Brain microvascular endothelial cell (primary cell): ENCODE results near the gene GNB1L.

ENCODE experiments used
- DNase-seq: peaks from one replicate; pipeline ENCODE4 v3.0.0-alpha.2; 2020
- H3K27ac ChIP-seq: fragments of 250-450 bp; sonication (Bioruptor Pico); 2 replicates; pipeline ENCODE4 v1.5.1; 2020; ENCODE audit warnings: mild to moderate bottlenecking, moderate library complexity
- H3K27me3 ChIP-seq: fragments of 250-450 bp; sonication (Bioruptor Pico); replicated peaks from 2 replicates; pipeline ENCODE4 v1.5.1; 2020; ENCODE audit warnings: mild to moderate bottlenecking
- H3K36me3 ChIP-seq: fragments of 250-450 bp; sonication (Bioruptor Pico); replicated peaks from 2 replicates; pipeline ENCODE4 v1.5.1; 2020; ENCODE audit warnings: mild to moderate bottlenecking
- H3K4me3 ChIP-seq: 2 replicates; pipeline ENCODE4 v1.5.1; 2011; ENCODE audit warnings: low read depth, mild to moderate bottlenecking, control low read depth, low read length, moderate library complexity
- CTCF ChIP-seq: IDR thresholded peaks from 2 replicates; pipeline ENCODE4 v1.5.1; 2011; ENCODE audit warnings: low read depth, mild to moderate bottlenecking, moderate library complexity, low read length, control low read depth, inconsistent platforms; ENCODE audit errors: missing control alignments
- in situ Hi-C: cut with HindIII; loops from 2 replicates; pipeline ENCODE4 v1.10.0; 2017; ENCODE audit warnings: low sequenced_read_pairs, low pct_ligation_motif_present

GNB1L gene

GRCh38 chr22:19763458-19764298 lies 91.0 kb downstream of the GNB1L start:
- Histone ChIP-seq H3K27me3 (peaks cover 83% of the 10 kb centered on the region), H3K36me3 (no peaks in the 10 kb centered on the region)
- DNase-seq = no peak

GRCh38 chr22:19762568-19763457 lies 91.9 kb downstream of the GNB1L start:
- H3K27ac ChIP-seq = no peak overlapping the region
- in situ Hi-C loops = no loop called here
- peaks cover 83% of the 10 kb centered on the region for H3K27me3 ChIP-seq
- no peak for DNase-seq
- no peak overlapping the region for H3K4me3 ChIP-seq
- H3K36me3 ChIP-seq = no peaks in the 10 kb centered on the region
- TF ChIP-seq CTCF = no peak

More at GRCh38 chr22:19763458-19764298, 91.0 kb downstream of the GNB1L start:
- Histone ChIP-seq H3K27ac (no peak overlapping the region), H3K4me3 (no peak overlapping the region)
- in situ Hi-C loops = no loop called here
- TF ChIP-seq CTCF = no peak

GRCh38 chr22:19761725-19762567 lies 92.7 kb downstream of the GNB1L start:
- no peak for DNase-seq
- H3K27me3 ChIP-seq = peaks cover 83% of the 10 kb centered on the region
- H3K27ac ChIP-seq = no peak overlapping the region
- H3K4me3 ChIP-seq = peak overlapping the region; percentile 17
- no peak for TF ChIP-seq CTCF
- in situ Hi-C loops = no loop called here
- H3K36me3 ChIP-seq = no peaks in the 10 kb centered on the region

- no peaks in the 10 kb centered on the region for H3K36me3 ChIP-seq
- in situ Hi-C loops = no loop called here
- peaks cover 83% of the 10 kb centered on the region for H3K27me3 ChIP-seq
- H3K4me3 ChIP-seq = peak overlapping the region; percentile 17
- no peak for TF ChIP-seq CTCF
- DNase-seq = no peak
- H3K27ac ChIP-seq = no peak overlapping the region
Measured at GRCh38 chr22:19760951-19761724, 93.5 kb downstream of the GNB1L start.
